Measurements from ENCODE around the gene SKA1. TPM values are rescaled to one million over a fixed set of nuclear protein-coding genes. Genes with fewer than 3 reads are reported as not detected.

Gene SKA1
- total and polyA plus RNA-seq, 9 of the 15 experiments (the other 6 are each of a cell fraction or from before 2014, with no cell fraction given) = 27.8 to 67.2 (median 41.9) TPM

DNA sequence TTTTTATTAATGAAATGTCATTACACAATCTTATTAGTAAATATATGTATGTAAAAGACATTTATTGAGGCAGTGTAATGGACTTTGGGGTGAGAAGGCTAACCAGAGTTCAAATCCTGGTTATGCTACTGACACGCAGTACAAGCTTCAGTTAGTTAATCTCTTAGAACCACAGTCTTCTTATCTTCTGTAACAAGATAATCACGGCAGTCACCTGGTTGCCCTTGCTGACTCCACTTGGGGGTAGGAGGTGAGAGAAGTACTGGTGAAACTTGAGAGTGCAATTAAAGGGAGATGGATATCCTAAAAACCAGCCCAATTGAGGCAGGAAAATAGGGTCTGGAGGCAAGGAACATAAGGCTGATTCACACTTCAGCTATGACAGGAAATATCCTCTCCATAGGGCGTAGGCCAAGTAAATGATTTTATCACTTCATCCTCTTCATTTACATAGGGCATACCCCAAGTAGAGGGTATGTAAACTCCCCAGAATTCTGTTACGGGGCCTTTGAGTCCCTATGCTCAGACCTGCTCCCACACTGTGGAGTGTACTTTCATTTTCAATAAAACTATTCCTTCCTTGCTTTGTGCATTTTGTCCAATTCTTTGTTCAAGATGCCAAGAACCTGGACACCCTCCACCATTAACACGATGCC lies 21.3 kb downstream of the SKA1 start (continued):
- TF ChIP-seq, protein P1, sequence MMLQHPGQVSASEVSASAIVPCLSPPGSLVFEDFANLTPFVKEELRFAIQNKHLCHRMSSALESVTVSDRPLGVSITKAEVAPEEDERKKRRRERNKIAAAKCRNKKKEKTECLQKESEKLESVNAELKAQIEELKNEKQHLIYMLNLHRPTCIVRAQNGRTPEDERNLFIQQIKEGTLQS (IDR thresholded peaks at IDR 0.05) = peak; percentile 22; the same call in 1 of the 2 replicates
- TF ChIP-seq, protein P1 (CRISPR knock-in tag; conservative IDR thresholded peaks at IDR 0.05) = no peak
- TF ChIP-seq HDAC2 (IDR thresholded peaks at IDR 0.05) = peak; percentile 65; the same call in 1 of the 2 replicates
- 0 out of 2 replicates have a peak, but pooled peaks have one; percentile 30 for TF ChIP-seq KHSRP (IDR thresholded peaks at IDR 0.05)
- TF ChIP-seq KAT7 (CRISPR knock-in tag; IDR thresholded peaks at IDR 0.05; ENCODE audit: borderline replicate concordance) = peak; percentile 41; the same call in 1 of the 2 replicates
- TF ChIP-seq CEBPG (CRISPR knock-in tag; IDR thresholded peaks at IDR 0.05) = no peak
- 0 out of 4 replicates have a peak, but pooled peaks of 1 of the 2 experiments have one; percentile 26 for TF ChIP-seq CEBPG (tag; conservative IDR thresholded peaks at IDR 0.05 in 1 of 2, IDR thresholded peaks at IDR 0.05 in 1 of 2)
- TF ChIP-seq NCOA1 (IDR thresholded peaks at IDR 0.05; ENCODE audit: low read depth) = peak; percentile 29; the same call in 1 of the 2 replicates
- TF ChIP-seq ADNP (tag; IDR thresholded peaks at IDR 0.05) = peak; percentile 53; the same call in 1 of the 2 replicates
- TF ChIP-seq TRIM24 (IDR thresholded peaks at IDR 0.05) = peak; percentile 65 to 77
- peak; percentile 56 for TF ChIP-seq CCNT2 (IDR thresholded peaks at IDR 0.05; ENCODE audit: borderline replicate concordance, extremely low read depth, insufficient read length, low read depth, low read length)
- peak; percentile 96 to 97 for TF ChIP-seq KDM1A (IDR thresholded peaks at IDR 0.05)
- TF ChIP-seq, protein P2, sequence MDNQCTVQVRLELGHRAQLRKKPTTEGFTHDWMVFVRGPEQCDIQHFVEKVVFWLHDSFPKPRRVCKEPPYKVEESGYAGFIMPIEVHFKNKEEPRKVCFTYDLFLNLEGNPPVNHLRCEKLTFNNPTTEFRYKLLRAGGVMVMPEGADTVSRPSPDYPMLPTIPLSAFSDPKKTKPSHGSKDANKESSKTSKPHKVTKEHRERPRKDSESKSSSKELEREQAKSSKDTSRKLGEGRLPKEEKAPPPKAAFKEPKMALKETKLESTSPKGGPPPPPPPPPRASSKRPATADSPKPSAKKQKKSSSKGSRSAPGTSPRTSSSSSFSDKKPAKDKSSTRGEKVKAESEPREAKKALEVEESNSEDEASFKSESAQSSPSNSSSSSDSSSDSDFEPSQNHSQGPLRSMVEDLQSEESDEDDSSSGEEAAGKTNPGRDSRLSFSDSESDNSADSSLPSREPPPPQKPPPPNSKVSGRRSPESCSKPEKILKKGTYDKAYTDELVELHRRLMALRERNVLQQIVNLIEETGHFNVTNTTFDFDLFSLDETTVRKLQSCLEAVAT (IDR thresholded peaks at IDR 0.05) = no peak
- TF ChIP-seq POLR2AphosphoS5 (IDR thresholded peaks at IDR 0.05; ENCODE audit: control insufficient read depth, insufficient read depth, low read depth, low read length) = peak; percentile 64; the same call in 1 of the 2 replicates
- peak; percentile 88 for TF ChIP-seq TCF3 (CRISPR knock-in tag; IDR thresholded peaks at IDR 0.05)
- no peak for TF ChIP-seq ETV6 (IDR thresholded peaks at IDR 0.05; ENCODE audit: borderline replicate concordance in 1 of 2, low read depth in 2 of 2, low read length in 1 of 2)
- no peak for TF ChIP-seq ETV6 (CRISPR knock-in tag; IDR thresholded peaks at IDR 0.05; ENCODE audit: borderline replicate concordance)
- TF ChIP-seq ATF1 (CRISPR knock-in tag; IDR thresholded peaks at IDR 0.05) = no peak
- peak; percentile 40 for TF ChIP-seq ATF1 (tag; IDR thresholded peaks at IDR 0.05)
- peak; percentile 86 for TF ChIP-seq NCOR1 (IDR thresholded peaks at IDR 0.05)
- no peak for TF ChIP-seq C11orf30 (IDR thresholded peaks at IDR 0.05; ENCODE audit: low read depth)
- TF ChIP-seq, protein P3, sequence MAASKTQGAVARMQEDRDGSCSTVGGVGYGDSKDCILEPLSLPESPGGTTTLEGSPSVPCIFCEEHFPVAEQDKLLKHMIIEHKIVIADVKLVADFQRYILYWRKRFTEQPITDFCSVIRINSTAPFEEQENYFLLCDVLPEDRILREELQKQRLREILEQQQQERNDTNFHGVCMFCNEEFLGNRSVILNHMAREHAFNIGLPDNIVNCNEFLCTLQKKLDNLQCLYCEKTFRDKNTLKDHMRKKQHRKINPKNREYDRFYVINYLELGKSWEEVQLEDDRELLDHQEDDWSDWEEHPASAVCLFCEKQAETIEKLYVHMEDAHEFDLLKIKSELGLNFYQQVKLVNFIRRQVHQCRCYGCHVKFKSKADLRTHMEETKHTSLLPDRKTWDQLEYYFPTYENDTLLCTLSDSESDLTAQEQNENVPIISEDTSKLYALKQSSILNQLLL (CRISPR knock-in tag; IDR thresholded peaks at IDR 0.05; ENCODE audit: borderline replicate concordance) = no peak
- no peak for TF ChIP-seq ZNF224 (CRISPR knock-in tag; IDR thresholded peaks at IDR 0.05)
- TF ChIP-seq SMARCA4 (IDR thresholded peaks at IDR 0.05) = peak; percentile 81
- peak; percentile 79 for TF ChIP-seq SOX6 (IDR thresholded peaks at IDR 0.05)
- TF ChIP-seq ZNF584 (CRISPR knock-in tag; IDR thresholded peaks at IDR 0.05; ENCODE audit: low read depth) = no peak
- TF ChIP-seq ZNF764 (CRISPR knock-in tag; IDR thresholded peaks at IDR 0.05; ENCODE audit: low read depth) = no peak
